Dermis blood vessel endothelial cell (primary cell): Measurements from ENCODE around the gene MYO5B. TPM values are rescaled to one million over a fixed set of nuclear protein-coding genes. Genes with fewer than 3 reads are reported as not detected.
A peak's percentile ranks its signal among the peaks of the same experiment; 100 is the strongest.

ENCODE experiments used
- DNase-seq: peaks from one replicate; pipeline ENCODE4 v3.0.0; 2010
- total RNA-seq: library from RNA; depleted of rRNA; stranded (reverse); fragments of >200 nt; gene quantifications from 2 replicates; pipeline ENCODE4 v1.2.3, GENCODE V29; 2014

Gene MYO5B
- total RNA-seq, 1 donor from 2014 or later = 0.85 TPM

- DNase-seq = no peak
Observed at GRCh38 chr18:50065039-50065438, 129.9 kb downstream of the MYO5B start.

GRCh38 chr18:50061876-50062517 lies 132.9 kb downstream of the MYO5B start:
- DNase-seq = no peak

- DNase-seq = no peak
Observed at GRCh38 chr18:50060822-50061221, 134.1 kb downstream of the MYO5B start.

- DNase-seq = no peak
Observed at GRCh38 chr18:50058731-50059130, 136.2 kb downstream of the MYO5B start.

- no peak for DNase-seq
Observed at GRCh38 chr18:50057009-50057408, 137.9 kb downstream of the MYO5B start.

GRCh38 chr18:50056185-50056584 lies 138.8 kb downstream of the MYO5B start:
- no peak for DNase-seq

GRCh38 chr18:50055488-50055887 lies 139.5 kb downstream of the MYO5B start:
- DNase-seq = no peak

- no peak for DNase-seq
Observed at GRCh38 chr18:50053111-50053510, 141.8 kb downstream of the MYO5B start.

- DNase-seq = no peak
Observed at GRCh38 chr18:50051288-50051687, 143.7 kb downstream of the MYO5B start.

GRCh38 chr18:50045126-50045525 lies 149.8 kb downstream of the MYO5B start:
- DNase-seq = no peak

GRCh38 chr18:50044402-50044801 lies 150.5 kb downstream of the MYO5B start:
- no peak for DNase-seq

- DNase-seq = no peak
Observed at GRCh38 chr18:50042611-50043010, 152.3 kb downstream of the MYO5B start.

GRCh38 chr18:50039746-50040145 lies 155.2 kb downstream of the MYO5B start:
- no peak for DNase-seq

- DNase-seq = peak; percentile 73
Observed at GRCh38 chr18:50038448-50038847, 156.5 kb downstream of the MYO5B start.

GRCh38 chr18:50034029-50034428 lies 160.9 kb downstream of the MYO5B start:
- DNase-seq = no peak

GRCh38 chr18:50033004-50033403 lies 161.9 kb downstream of the MYO5B start:
- DNase-seq = no peak

GRCh38 chr18:50030146-50030545 lies 164.8 kb downstream of the MYO5B start:
- DNase-seq = no peak

- no peak for DNase-seq
Observed at GRCh38 chr18:50027996-50028395, 167.0 kb downstream of the MYO5B start.

- DNase-seq = no peak
Observed at GRCh38 chr18:50024466-50024865, 170.5 kb downstream of the MYO5B start.

- no peak for DNase-seq
Observed at GRCh38 chr18:50022985-50023384, 172.0 kb downstream of the MYO5B start.

GRCh38 chr18:50014606-50015005 lies 180.3 kb downstream of the MYO5B start:
- no peak for DNase-seq

GRCh38 chr18:50013363-50014138 lies 181.4 kb downstream of the MYO5B start:
- DNase-seq = no peak

GRCh38 chr18:50011813-50012435 lies 183.0 kb downstream of the MYO5B start:
- no peak for DNase-seq

GRCh38 chr18:50009773-50010335 lies 185.1 kb downstream of the MYO5B start:
- peak; percentile 69 for DNase-seq
